Ishikawa (cell line): ENCODE data around the gene ACKR1.

Experiments
- CEBPB ChIP-seq: IDR thresholded peaks from 2 replicates; pipeline ENCODE4 v1.6.1; 2012
- CREB1 ChIP-seq: IDR thresholded peaks from 2 replicates; pipeline ENCODE4 v1.6.1; 2012; ENCODE audit warnings: low read depth
- EGR1 ChIP-seq: IDR thresholded peaks from 2 replicates; pipeline ENCODE4 v1.6.1; 2012
- EP300 ChIP-seq: IDR thresholded peaks from 2 replicates; pipeline ENCODE4 v1.6.1; 2012; ENCODE audit warnings: borderline replicate concordance
- FOXM1 ChIP-seq: IDR thresholded peaks from 2 replicates; pipeline ENCODE4 v1.6.1; 2012; ENCODE audit warnings: low read depth, borderline replicate concordance
- RAD21 ChIP-seq: IDR thresholded peaks from 2 replicates; pipeline ENCODE4 v1.6.1; 2012; ENCODE audit warnings: low read depth
- TAF1 ChIP-seq: IDR thresholded peaks from 2 replicates; pipeline ENCODE4 v1.6.1; 2012; ENCODE audit warnings: low read depth, mild to moderate bottlenecking
- TCF12 ChIP-seq: IDR thresholded peaks from 2 replicates; pipeline ENCODE4 v1.6.1; 2012; ENCODE audit warnings: low read depth
- TEAD4 ChIP-seq: IDR thresholded peaks from 2 replicates; pipeline ENCODE4 v1.6.1; 2012
- YY1 ChIP-seq: IDR thresholded peaks from 2 replicates; pipeline ENCODE4 v1.6.1; 2012; ENCODE audit warnings: low read depth
- TF ChIP-seq, protein P1 (sequence below): IDR thresholded peaks from 2 replicates; pipeline ENCODE4 v1.6.1; 2012; ENCODE audit warnings: low read depth, mild to moderate bottlenecking
- TF ChIP-seq, protein P2 (sequence below): IDR thresholded peaks from 2 replicates; pipeline ENCODE4 v1.6.1; 2012

DNA sequence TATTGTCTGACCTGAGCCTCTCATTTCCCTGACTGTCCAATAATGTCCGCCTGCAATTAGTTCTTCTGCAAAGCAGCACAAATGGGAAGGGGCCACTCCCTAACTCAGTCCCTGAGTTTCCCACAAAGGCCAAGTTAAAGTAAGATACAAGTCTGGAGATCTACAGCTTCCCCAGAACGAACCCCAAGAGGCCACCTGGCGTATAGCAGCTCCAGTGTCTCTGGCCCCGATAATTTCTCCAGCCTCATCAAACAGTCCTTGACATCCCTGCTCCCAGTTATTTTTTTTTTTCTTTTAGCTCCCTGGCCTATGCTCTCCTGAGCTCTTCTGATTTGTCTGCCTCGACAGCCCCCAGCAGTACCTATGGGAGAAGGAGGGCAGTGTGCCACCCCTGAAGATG, 8.1 kb upstream of the ACKR1 start:
- TF ChIP-seq EGR1 (no peak), CREB1 (no peak), TAF1 (no peak), RAD21 (no peak), YY1 (no peak), TEAD4 (no peak), TCF12 (no peak), FOXM1 (no peak), EP300 (no peak), CEBPB (no peak)
- TF ChIP-seq, protein P1, sequence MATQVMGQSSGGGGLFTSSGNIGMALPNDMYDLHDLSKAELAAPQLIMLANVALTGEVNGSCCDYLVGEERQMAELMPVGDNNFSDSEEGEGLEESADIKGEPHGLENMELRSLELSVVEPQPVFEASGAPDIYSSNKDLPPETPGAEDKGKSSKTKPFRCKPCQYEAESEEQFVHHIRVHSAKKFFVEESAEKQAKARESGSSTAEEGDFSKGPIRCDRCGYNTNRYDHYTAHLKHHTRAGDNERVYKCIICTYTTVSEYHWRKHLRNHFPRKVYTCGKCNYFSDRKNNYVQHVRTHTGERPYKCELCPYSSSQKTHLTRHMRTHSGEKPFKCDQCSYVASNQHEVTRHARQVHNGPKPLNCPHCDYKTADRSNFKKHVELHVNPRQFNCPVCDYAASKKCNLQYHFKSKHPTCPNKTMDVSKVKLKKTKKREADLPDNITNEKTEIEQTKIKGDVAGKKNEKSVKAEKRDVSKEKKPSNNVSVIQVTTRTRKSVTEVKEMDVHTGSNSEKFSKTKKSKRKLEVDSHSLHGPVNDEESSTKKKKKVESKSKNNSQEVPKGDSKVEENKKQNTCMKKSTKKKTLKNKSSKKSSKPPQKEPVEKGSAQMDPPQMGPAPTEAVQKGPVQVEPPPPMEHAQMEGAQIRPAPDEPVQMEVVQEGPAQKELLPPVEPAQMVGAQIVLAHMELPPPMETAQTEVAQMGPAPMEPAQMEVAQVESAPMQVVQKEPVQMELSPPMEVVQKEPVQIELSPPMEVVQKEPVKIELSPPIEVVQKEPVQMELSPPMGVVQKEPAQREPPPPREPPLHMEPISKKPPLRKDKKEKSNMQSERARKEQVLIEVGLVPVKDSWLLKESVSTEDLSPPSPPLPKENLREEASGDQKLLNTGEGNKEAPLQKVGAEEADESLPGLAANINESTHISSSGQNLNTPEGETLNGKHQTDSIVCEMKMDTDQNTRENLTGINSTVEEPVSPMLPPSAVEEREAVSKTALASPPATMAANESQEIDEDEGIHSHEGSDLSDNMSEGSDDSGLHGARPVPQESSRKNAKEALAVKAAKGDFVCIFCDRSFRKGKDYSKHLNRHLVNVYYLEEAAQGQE = no peak
- TF ChIP-seq, protein P2, sequence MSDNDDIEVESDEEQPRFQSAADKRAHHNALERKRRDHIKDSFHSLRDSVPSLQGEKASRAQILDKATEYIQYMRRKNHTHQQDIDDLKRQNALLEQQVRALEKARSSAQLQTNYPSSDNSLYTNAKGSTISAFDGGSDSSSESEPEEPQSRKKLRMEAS = no peak
